Activated CD8-positive, alpha-beta memory T cell treated with anti-CD3 and anti-CD28 coated beads, Interleukin-2, amount 10 ng/mL, durations not matched to agents 7 days and 5 days (primary cell): ENCODE data around the gene MAP3K9. TPM values are rescaled to one million over a fixed set of nuclear protein-coding genes. Genes with fewer than 3 reads are reported as not detected.

ENCODE experiments used
- ATAC-seq: fragments of 150-1000 bp; cut with Tn5 transposase; one replicate; pipeline ENCODE4 v1.10.0; 2021; ENCODE audit warnings: moderate library complexity
- CTCF ChIA-PET: fragments of 350-600 bp; sonication (Branson Sonifier 250); formaldehyde crosslinking; loops from one replicate; lab custom pipeline; 2021; ENCODE audit warnings: antibody characterized with exemption; lab: Charles Lee
- DNase-seq: peaks from one replicate; pipeline ENCODE4 v3.0.0-alpha.2; 2020
- H3K27ac Mint-ChIP-seq: one replicate; pipeline ENCODE4 v1.8.0; 2021; ENCODE audit warnings: mild to moderate bottlenecking, mixed read lengths
- H3K27me3 Mint-ChIP-seq: one replicate; pipeline ENCODE4 v1.8.0; 2021; ENCODE audit warnings: mixed read lengths
- H3K36me3 Mint-ChIP-seq: one replicate; pipeline ENCODE4 v1.8.0; 2021; ENCODE audit warnings: mild to moderate bottlenecking, mixed read lengths
- H3K4me1 Mint-ChIP-seq: one replicate; pipeline ENCODE4 v1.8.0; 2021; ENCODE audit warnings: mixed read lengths
- H3K4me3 Mint-ChIP-seq: one replicate; pipeline ENCODE4 v1.8.0; 2021; ENCODE audit warnings: mild to moderate bottlenecking, moderate library complexity, mixed read lengths
- H3K9me3 Mint-ChIP-seq: one replicate; pipeline ENCODE4 v1.8.0; 2022; ENCODE audit warnings: low read depth, mixed read lengths
- total RNA-seq, 2 experiments: library from RNA; stranded (reverse); gene quantifications; one replicate each; pipeline ENCODE4 v1.2.3, GENCODE V29; 2021

The MAP3K9 gene
- total RNA-seq, 2 experiments from 2014 or later = 6.0 to 6.5 TPM

- ATAC-seq = no peak
- Mint-ChIP-seq H3K27ac (no peak overlapping the region), H3K9me3 (no peaks in the 10 kb centered on the region), H3K4me1 (no peaks in the 10 kb centered on the region), H3K4me3 (no peak overlapping the region), H3K36me3 (peaks cover 1% of the 10 kb centered on the region), H3K27me3 (no peaks in the 10 kb centered on the region)
- CTCF ChIA-PET = no interaction called here
- DNase-seq = no peak
Measured at GRCh38 chr14:70792939-70793338, 16.4 kb downstream of the MAP3K9 start.

- no peaks in the 10 kb centered on the region for H3K27me3 Mint-ChIP-seq
- CTCF ChIA-PET = no interaction called here
- DNase-seq = no peak
- ATAC-seq = no peak
- no peaks in the 10 kb centered on the region for H3K9me3 Mint-ChIP-seq
- H3K4me1 Mint-ChIP-seq = no peaks in the 10 kb centered on the region
- H3K4me3 Mint-ChIP-seq = no peak overlapping the region
- no peak overlapping the region for H3K27ac Mint-ChIP-seq
- peaks cover 1% of the 10 kb centered on the region for H3K36me3 Mint-ChIP-seq
Measured at GRCh38 chr14:70791971-70792370, 17.3 kb downstream of the MAP3K9 start.

DNA sequence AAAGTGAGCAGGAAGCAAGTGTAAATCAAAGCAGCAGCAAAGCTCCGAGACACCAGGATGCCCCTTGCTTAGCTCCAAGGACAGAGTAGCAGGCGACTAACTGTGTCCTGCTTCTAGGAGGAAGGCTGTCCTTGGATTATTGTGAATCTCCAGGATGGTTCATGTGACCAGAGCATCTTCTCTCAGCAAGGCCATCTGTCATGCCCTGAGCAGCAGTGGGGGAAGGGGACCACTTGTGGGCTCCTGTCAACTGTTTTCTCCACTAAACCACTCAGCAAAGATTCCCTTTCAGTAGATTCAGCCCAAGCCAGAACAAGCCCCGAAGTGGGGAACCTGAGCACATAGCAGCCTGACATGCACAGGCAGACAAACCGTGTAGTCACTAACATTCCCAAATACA is 19.4 kb downstream of the MAP3K9 start:
- peaks cover 1% of the 10 kb centered on the region for H3K36me3 Mint-ChIP-seq
- H3K9me3 Mint-ChIP-seq = no peaks in the 10 kb centered on the region
- no peaks in the 10 kb centered on the region for H3K4me1 Mint-ChIP-seq
- no peak overlapping the region for H3K27ac Mint-ChIP-seq
- H3K4me3 Mint-ChIP-seq = no peak overlapping the region
- DNase-seq (no peak), ATAC-seq (no peak)
- H3K27me3 Mint-ChIP-seq = no peaks in the 10 kb centered on the region
- CTCF ChIA-PET = interaction anchor here (1.2 kb wide), 1 partner anchor 9 kb away, joined by 3 read pairs; no protein-coding TSS in a partner anchor

- CTCF ChIA-PET = interaction anchor here (1.2 kb wide), 1 partner anchor 9 kb away, joined by 3 read pairs; no protein-coding TSS in a partner anchor
- Mint-ChIP-seq H3K4me1 (no peaks in the 10 kb centered on the region), H3K36me3 (peaks cover 1% of the 10 kb centered on the region), H3K27me3 (no peaks in the 10 kb centered on the region), H3K9me3 (no peaks in the 10 kb centered on the region), H3K4me3 (no peak overlapping the region), H3K27ac (no peak overlapping the region)
- no peak for ATAC-seq
- no peak for DNase-seq
Measured at GRCh38 chr14:70789361-70789760, 20.0 kb downstream of the MAP3K9 start.

DNA sequence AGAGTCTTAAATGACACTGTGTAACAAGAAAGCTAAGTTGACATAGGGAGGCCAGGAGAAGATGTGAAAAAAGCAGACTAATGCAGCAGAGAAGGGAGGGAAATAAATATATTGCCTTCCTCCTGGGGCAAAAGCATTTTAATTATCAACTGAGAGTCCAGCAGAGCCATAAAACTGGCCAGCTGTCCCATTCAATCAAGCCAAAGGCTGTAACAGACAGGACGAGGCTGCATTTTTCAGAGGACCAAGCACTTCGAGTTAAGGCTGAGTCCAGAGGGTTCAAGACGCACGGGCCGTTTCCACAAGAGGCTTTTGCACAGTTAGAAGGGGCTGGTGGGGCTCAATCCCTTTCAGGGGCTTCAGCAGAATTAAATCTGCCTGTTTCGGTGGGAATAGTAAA is 20.4 kb downstream of the MAP3K9 start:
- H3K27ac Mint-ChIP-seq = no peak overlapping the region
- no peaks in the 10 kb centered on the region for H3K9me3 Mint-ChIP-seq
- ATAC-seq (no peak), DNase-seq (no peak)
- no peaks in the 10 kb centered on the region for H3K27me3 Mint-ChIP-seq
- no peak overlapping the region for H3K4me3 Mint-ChIP-seq
- H3K4me1 Mint-ChIP-seq = no peaks in the 10 kb centered on the region
- no peaks in the 10 kb centered on the region for H3K36me3 Mint-ChIP-seq
- CTCF ChIA-PET = interaction anchor here (1.2 kb wide), 1 partner anchor 8 kb away, joined by 3 read pairs; no protein-coding TSS in a partner anchor

DNA sequence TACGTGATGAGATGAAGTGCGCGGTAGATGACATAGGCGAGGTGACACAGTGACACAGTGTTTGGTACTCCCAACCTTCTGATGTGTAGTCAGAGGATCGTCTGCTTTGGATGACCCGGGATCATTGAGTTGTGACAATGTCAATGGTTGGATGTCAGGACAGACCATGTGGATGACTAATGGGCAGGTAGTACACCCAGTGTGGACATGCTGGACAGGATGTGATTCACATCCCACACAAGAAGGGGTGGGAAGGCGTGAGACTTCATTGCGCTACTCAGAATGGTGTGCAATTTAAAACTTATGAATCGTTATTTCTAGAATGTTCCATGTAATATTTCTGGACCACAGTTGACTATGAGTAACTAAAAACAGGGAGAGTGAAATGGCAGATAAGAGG is 23.8 kb downstream of the MAP3K9 start:
- no peak for ATAC-seq
- H3K4me1 Mint-ChIP-seq = peaks cover 11% of the 10 kb centered on the region
- H3K4me3 Mint-ChIP-seq = no peak overlapping the region
- DNase-seq = no peak
- H3K9me3 Mint-ChIP-seq = no peaks in the 10 kb centered on the region
- H3K27me3 Mint-ChIP-seq = no peaks in the 10 kb centered on the region
- H3K36me3 Mint-ChIP-seq = no peaks in the 10 kb centered on the region
- CTCF ChIA-PET = no interaction called here
- no peak overlapping the region for H3K27ac Mint-ChIP-seq

DNA sequence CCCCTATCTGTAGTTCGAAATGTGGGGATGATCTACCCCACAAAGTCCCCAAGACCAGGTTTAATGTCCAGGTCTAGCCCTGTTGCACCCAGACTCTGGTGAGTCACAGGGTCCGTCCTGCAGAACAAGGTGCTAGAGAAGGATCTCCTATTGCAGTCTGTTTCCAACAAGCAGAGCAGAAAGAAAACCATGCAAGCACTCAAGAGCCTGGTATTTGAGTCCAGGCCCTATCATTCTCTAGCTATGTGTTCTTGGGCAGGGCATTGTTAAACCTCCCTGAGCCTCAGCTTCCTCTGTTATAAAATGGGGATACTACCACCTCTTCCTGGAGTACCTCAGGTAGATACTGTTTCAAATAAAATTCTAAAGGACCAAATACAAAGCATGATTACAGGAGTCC is 24.4 kb downstream of the MAP3K9 start:
- ATAC-seq (no peak), DNase-seq (no peak)
- H3K27ac Mint-ChIP-seq = no peak overlapping the region
- H3K4me3 Mint-ChIP-seq = no peak overlapping the region
- H3K36me3 Mint-ChIP-seq = no peaks in the 10 kb centered on the region
- CTCF ChIA-PET = no interaction called here
- peaks cover 11% of the 10 kb centered on the region for H3K4me1 Mint-ChIP-seq
- no peaks in the 10 kb centered on the region for H3K27me3 Mint-ChIP-seq
- no peaks in the 10 kb centered on the region for H3K9me3 Mint-ChIP-seq

GRCh38 chr14:70782361-70782760 is 27.0 kb downstream of the MAP3K9 start:
- no peaks in the 10 kb centered on the region for H3K27me3 Mint-ChIP-seq
- peak; percentile 16 for ATAC-seq
- DNase-seq = peak; percentile 44
- peaks cover 11% of the 10 kb centered on the region for H3K4me1 Mint-ChIP-seq
- H3K9me3 Mint-ChIP-seq = no peaks in the 10 kb centered on the region
- H3K36me3 Mint-ChIP-seq = no peaks in the 10 kb centered on the region
- CTCF ChIA-PET = no interaction called here
- no peak overlapping the region for H3K27ac Mint-ChIP-seq
- no peak overlapping the region for H3K4me3 Mint-ChIP-seq

DNA sequence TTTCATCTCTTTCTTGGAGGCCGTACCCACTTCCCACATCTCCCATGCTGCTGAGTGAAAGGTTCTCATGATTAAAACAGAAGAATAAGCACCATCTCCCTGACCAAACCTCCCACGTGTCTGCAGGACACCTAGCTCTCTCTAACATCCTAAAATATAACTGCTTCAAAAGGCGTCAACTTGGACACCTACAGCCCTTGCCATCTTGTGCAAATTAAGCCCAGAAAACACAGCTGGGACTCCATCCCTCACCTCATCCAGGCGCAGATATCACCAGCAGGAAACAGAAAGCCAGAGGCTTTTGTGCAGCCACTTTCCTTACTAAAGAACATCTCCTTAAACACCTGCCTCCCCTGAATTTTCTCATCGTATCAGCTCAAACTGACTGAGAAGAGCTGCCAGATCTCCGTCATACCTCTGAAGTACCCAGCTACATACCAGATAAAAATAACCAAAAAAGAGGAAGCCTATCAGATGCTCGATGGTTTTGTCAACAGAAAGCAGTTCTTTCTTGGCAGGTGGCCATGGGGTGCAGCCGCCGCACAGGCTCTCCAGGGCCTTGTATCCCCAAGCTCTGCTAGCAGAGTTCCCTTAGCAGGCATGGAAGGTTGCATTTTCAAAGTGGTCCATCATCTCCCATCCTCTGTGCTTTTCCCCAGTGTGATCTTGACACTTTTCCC is 28.8 kb downstream of the MAP3K9 start:
- Mint-ChIP-seq H3K4me1 (peaks cover 14% of the 10 kb centered on the region), H3K27me3 (no peaks in the 10 kb centered on the region), H3K4me3 (no peak overlapping the region), H3K9me3 (no peaks in the 10 kb centered on the region), H3K27ac (no peak overlapping the region), H3K36me3 (no peaks in the 10 kb centered on the region)
- CTCF ChIA-PET = interaction anchor here (1.0 to 1.1 kb wide), 2 partner anchors 9 to 29 kb away, joined by 3 to 4 read pairs; partner anchors contain the start of gene MAP3K9
- ATAC-seq (no peak), DNase-seq (no peak)

GRCh38 chr14:70779667-70780066 is 29.6 kb downstream of the MAP3K9 start:
- Mint-ChIP-seq H3K4me3 (no peak overlapping the region), H3K4me1 (peaks cover 14% of the 10 kb centered on the region), H3K9me3 (no peaks in the 10 kb centered on the region), H3K36me3 (no peaks in the 10 kb centered on the region), H3K27me3 (no peaks in the 10 kb centered on the region), H3K27ac (no peak overlapping the region)
- ATAC-seq = no peak
- CTCF ChIA-PET = no interaction called here
- no peak for DNase-seq

DNA sequence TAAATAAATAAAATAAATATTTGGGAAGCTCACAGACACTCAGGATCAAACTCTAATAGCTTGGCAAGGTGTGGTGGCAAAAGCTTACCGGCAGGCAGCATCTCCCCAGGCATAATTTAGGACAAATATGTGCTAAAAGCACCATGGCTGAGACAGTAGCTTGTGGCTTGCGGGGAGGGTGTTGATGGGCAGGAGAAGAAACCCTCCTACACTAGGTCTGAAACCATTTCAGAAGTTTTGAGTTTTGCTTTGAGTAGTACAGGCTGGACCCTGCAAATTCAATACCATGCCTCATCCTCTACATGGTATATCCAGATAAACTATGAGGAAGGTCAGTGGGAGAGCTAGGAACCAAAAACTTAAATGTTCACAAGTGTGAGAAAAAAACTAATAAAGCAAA is 33.1 kb downstream of the MAP3K9 start:
- Mint-ChIP-seq H3K9me3 (no peaks in the 10 kb centered on the region), H3K27me3 (no peaks in the 10 kb centered on the region), H3K4me3 (no peak overlapping the region), H3K4me1 (peaks cover 3% of the 10 kb centered on the region), H3K36me3 (no peaks in the 10 kb centered on the region), H3K27ac (no peak overlapping the region)
- CTCF ChIA-PET = no interaction called here
- DNase-seq = no peak
- no peak for ATAC-seq

DNA sequence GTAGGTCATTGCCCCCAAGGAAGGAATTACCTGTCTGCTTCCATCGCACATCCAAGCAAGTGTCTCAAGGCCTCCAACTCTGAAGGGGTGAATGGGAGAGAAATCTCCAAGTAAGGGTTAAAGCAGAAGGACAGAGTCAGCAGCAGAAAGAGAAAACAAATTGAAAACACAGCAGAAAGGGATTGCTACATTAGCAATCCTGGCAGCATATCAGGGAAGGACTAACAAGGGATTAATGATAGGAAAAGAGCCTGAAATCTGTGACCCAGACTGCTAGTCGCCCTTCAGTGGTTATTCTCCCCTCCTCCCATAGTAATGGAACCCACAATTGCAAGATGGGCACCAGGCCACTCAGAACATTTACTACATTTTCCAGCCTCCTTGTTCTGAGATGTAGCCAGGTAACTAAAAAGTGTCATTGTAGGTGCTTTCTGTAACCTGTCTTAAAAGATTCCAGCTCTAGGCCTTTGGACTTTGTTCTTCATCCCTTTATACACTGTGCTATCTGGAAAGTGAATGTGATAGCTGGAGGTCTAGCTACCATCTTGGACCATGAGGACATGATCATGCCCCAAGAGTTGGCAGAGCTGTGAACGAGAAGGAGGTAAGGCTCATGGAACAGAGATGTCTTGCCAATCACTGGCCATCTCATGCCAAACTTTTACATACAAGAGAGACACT is 36.0 kb downstream of the MAP3K9 start:
- Mint-ChIP-seq H3K36me3 (no peaks in the 10 kb centered on the region), H3K27ac (no peak overlapping the region), H3K4me1 (peaks cover 3% of the 10 kb centered on the region), H3K9me3 (no peaks in the 10 kb centered on the region), H3K27me3 (no peaks in the 10 kb centered on the region), H3K4me3 (no peak overlapping the region)
- DNase-seq (no peak), ATAC-seq (no peak)
- CTCF ChIA-PET = no interaction called here

DNA sequence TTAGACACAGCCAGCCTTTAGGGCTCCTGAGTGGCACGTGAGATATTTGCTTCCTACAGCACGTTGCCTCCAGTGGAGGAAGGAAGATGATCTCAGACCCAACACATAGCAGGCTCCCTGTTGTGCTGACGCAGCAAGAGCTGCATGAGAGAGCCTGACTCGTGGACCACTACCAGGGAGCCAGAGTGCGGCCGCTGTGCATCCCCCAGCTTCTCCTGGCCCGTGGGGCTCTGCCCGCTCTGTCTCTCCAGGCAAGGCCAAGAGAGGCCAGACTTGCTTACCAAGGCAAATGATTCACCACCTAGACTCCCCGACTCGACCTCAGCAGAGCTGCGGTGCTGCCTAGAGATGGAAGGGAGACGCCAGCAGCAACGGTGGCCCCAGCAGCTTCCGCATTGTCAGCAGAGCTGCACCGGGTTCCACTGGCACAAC is 37.5 kb downstream of the MAP3K9 start:
- DNase-seq (no peak), ATAC-seq (no peak)
- H3K36me3 Mint-ChIP-seq = no peaks in the 10 kb centered on the region
- H3K27me3 Mint-ChIP-seq = no peaks in the 10 kb centered on the region
- H3K27ac Mint-ChIP-seq = no peak overlapping the region
- CTCF ChIA-PET = no interaction called here
- no peaks in the 10 kb centered on the region for H3K9me3 Mint-ChIP-seq
- H3K4me3 Mint-ChIP-seq = no peak overlapping the region
- H3K4me1 Mint-ChIP-seq = peaks cover 3% of the 10 kb centered on the region

DNA sequence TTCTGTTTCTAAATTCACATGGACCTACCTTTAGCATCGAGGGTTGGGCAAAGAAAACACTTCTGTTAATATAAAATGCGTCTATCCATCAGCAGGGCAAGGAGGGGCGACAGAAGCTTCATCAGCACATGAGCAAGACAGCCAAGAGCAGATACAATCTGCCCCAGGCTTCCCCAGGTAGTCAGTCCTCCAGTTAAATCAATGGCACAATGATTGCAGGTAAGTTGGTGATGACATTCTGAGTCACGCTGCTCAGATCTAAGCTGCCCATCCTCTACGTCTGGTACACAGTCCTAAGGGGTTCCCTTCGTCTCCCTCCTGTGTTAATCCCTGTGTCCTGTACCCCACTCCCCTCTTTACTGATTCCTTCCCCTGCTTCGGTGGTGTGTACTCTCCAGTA is 38.8 kb downstream of the MAP3K9 start:
- no peak for DNase-seq
- ATAC-seq = no peak
- CTCF ChIA-PET = interaction anchor here (1.0 kb wide), 1 partner anchor 47 kb away, joined by 3 read pairs; no protein-coding TSS in a partner anchor
- H3K4me1 Mint-ChIP-seq = no peaks in the 10 kb centered on the region
- no peaks in the 10 kb centered on the region for H3K36me3 Mint-ChIP-seq
- no peaks in the 10 kb centered on the region for H3K9me3 Mint-ChIP-seq
- H3K4me3 Mint-ChIP-seq = no peak overlapping the region
- H3K27ac Mint-ChIP-seq = no peak overlapping the region
- H3K27me3 Mint-ChIP-seq = no peaks in the 10 kb centered on the region
